SK-N-SH treated with all-trans-retinoic acid at 6 μM for 48 hours (cell line): Measurements from ENCODE around the gene LPIN3.
A peak's percentile ranks its signal among the peaks of the same experiment; 100 is the strongest.

Experiments
- ATAC-seq: fragments of 200-7000 bp; cut with Tn5 transposase; 3 replicates; pipeline ENCODE4 v1.9.1; 2020; ENCODE audit warnings: mild to moderate bottlenecking, moderate library complexity
- ARNTL ChIP-seq: fragments of 450-650 bp; formaldehyde crosslinking; IDR thresholded peaks from 2 replicates; pipeline ENCODE4 v1.5.0; 2020; ENCODE audit warnings: low read depth, mild to moderate bottlenecking, moderate library complexity, borderline replicate concordance
- BACH2 ChIP-seq: fragments of 250-450 bp; sonication (Bioruptor Pico); IDR thresholded peaks from 2 replicates; pipeline ENCODE4 v1.9.0; 2021; ENCODE audit warnings: mild to moderate bottlenecking, borderline replicate concordance
- CSDC2 ChIP-seq: fragments of 250-450 bp; sonication (Bioruptor Pico); IDR thresholded peaks from 2 replicates; pipeline ENCODE4 v1.5.0; 2020; ENCODE audit warnings: mild to moderate bottlenecking, moderate library complexity
- GLIS3 ChIP-seq: fragments of 250-450 bp; sonication (Bioruptor Pico); IDR thresholded peaks from 2 replicates; pipeline ENCODE4 v1.5.0; 2020; ENCODE audit warnings: mild to moderate bottlenecking, moderate library complexity
- ISL1 ChIP-seq: fragments of 250-450 bp; sonication (Bioruptor Pico); IDR thresholded peaks from 2 replicates; pipeline ENCODE4 v2.1.2; 2022; ENCODE audit warnings: mild to moderate bottlenecking, moderate library complexity
- OSR1 ChIP-seq: fragments of 250-450 bp; sonication (Bioruptor Pico); IDR thresholded peaks from 2 replicates; pipeline ENCODE4 v1.8.0; 2022; ENCODE audit warnings: moderate library complexity, mild to moderate bottlenecking, inconsistent platforms
- RARB ChIP-seq: fragments of 250-450 bp; sonication (Bioruptor Pico); IDR thresholded peaks from 2 replicates; pipeline ENCODE4 v1.8.0; 2021; ENCODE audit warnings: mild to moderate bottlenecking, moderate library complexity
- SNAI2 ChIP-seq: fragments of 250-450 bp; sonication (Bioruptor Pico); IDR thresholded peaks from 2 replicates; pipeline ENCODE4 v1.5.0; 2020; ENCODE audit warnings: mild to moderate bottlenecking, moderate library complexity
- TCF4 ChIP-seq: fragments of 250-450 bp; sonication (Bioruptor Pico); IDR thresholded peaks from 2 replicates; pipeline ENCODE4 v1.8.0; 2021; ENCODE audit warnings: mild to moderate bottlenecking, moderate library complexity, borderline replicate concordance
- TOX ChIP-seq: fragments of 250-450 bp; sonication (Bioruptor Pico); IDR thresholded peaks from 2 replicates; pipeline ENCODE4 v1.8.0; 2021; ENCODE audit warnings: mild to moderate bottlenecking, moderate library complexity, borderline replicate concordance
- ZC3H10 ChIP-seq: fragments of 250-450 bp; sonication (Bioruptor Pico); IDR thresholded peaks from 2 replicates; pipeline ENCODE4 v1.5.1; 2021; ENCODE audit warnings: mild to moderate bottlenecking, moderate library complexity
- ZFP3 ChIP-seq: fragments of 250-450 bp; sonication (Bioruptor Pico); IDR thresholded peaks from 2 replicates; pipeline ENCODE4 v1.5.0; 2020; ENCODE audit warnings: mild to moderate bottlenecking, moderate library complexity
- ZNF565 ChIP-seq: fragments of 450-650 bp; formaldehyde crosslinking; conservative IDR thresholded peaks from 2 replicates; pipeline ENCODE4 v1.5.0; 2020; ENCODE audit warnings: low read depth, mild to moderate bottlenecking, moderate library complexity
- ZNF70 ChIP-seq: fragments of 450-650 bp; formaldehyde crosslinking; IDR thresholded peaks from 2 replicates; pipeline ENCODE4 v1.5.0; 2020; ENCODE audit warnings: mild to moderate bottlenecking, moderate library complexity
- TF ChIP-seq, protein P1 (sequence below): fragments of 250-450 bp; sonication (Bioruptor Pico); IDR thresholded peaks from 2 replicates; pipeline ENCODE4 v1.5.1; 2021; ENCODE audit warnings: mild to moderate bottlenecking, moderate library complexity
- TF ChIP-seq, protein P2 (sequence below): fragments of 250-450 bp; sonication (Bioruptor Pico); IDR thresholded peaks from 2 replicates; pipeline ENCODE4 v1.8.0; 2021; ENCODE audit warnings: low read depth, mild to moderate bottlenecking, moderate library complexity, borderline replicate concordance
- TF ChIP-seq, protein P3 (sequence below): fragments of 250-450 bp; sonication (Bioruptor Pico); IDR thresholded peaks from 2 replicates; pipeline ENCODE4 v1.5.1; 2020; ENCODE audit warnings: low read depth, mild to moderate bottlenecking, moderate library complexity

LPIN3 gene

DNA sequence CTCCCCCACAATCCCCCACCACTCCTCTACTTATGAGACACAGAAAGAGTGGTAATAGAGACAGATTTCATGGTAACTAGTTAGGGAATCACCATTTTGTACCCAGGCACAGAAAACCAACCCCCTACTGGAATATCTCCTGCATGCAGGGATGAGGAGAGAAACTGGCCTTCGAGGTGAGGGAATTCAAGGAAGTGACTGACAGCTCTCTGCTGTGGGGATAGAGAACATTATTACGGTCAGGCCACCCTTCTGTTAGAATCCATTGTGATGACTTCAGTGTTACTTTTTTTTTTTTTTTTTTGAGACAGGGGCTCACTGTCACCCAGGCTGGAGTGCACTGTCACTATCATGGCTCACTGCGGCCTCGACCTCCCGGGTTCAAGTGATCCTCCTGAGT, 13.4 kb upstream of the LPIN3 start:
- no peak for TF ChIP-seq ZNF70 (CRISPR knock-in tag)
- no peak for TF ChIP-seq RARB (CRISPR knock-in tag)
- TF ChIP-seq, protein P1, sequence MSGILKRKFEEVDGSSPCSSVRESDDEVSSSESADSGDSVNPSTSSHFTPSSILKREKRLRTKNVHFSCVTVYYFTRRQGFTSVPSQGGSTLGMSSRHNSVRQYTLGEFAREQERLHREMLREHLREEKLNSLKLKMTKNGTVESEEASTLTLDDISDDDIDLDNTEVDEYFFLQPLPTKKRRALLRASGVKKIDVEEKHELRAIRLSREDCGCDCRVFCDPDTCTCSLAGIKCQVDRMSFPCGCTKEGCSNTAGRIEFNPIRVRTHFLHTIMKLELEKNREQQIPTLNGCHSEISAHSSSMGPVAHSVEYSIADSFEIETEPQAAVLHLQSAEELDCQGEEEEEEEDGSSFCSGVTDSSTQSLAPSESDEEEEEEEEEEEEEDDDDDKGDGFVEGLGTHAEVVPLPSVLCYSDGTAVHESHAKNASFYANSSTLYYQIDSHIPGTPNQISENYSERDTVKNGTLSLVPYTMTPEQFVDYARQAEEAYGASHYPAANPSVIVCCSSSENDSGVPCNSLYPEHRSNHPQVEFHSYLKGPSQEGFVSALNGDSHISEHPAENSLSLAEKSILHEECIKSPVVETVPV (CRISPR knock-in tag), result no peak
- TF ChIP-seq, protein P2, sequence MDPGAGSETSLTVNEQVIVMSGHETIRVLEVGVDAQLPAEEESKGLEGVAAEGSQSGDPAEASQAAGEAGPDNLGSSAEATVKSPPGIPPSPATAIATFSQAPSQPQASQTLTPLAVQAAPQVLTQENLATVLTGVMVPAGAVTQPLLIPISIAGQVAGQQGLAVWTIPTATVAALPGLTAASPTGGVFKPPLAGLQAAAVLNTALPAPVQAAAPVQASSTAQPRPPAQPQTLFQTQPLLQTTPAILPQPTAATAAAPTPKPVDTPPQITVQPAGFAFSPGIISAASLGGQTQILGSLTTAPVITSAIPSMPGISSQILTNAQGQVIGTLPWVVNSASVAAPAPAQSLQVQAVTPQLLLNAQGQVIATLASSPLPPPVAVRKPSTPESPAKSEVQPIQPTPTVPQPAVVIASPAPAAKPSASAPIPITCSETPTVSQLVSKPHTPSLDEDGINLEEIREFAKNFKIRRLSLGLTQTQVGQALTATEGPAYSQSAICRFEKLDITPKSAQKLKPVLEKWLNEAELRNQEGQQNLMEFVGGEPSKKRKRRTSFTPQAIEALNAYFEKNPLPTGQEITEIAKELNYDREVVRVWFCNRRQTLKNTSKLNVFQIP (CRISPR knock-in tag), result no peak
- no peak for TF ChIP-seq ZC3H10 (CRISPR knock-in tag)
- ATAC-seq, result no peak

DNA sequence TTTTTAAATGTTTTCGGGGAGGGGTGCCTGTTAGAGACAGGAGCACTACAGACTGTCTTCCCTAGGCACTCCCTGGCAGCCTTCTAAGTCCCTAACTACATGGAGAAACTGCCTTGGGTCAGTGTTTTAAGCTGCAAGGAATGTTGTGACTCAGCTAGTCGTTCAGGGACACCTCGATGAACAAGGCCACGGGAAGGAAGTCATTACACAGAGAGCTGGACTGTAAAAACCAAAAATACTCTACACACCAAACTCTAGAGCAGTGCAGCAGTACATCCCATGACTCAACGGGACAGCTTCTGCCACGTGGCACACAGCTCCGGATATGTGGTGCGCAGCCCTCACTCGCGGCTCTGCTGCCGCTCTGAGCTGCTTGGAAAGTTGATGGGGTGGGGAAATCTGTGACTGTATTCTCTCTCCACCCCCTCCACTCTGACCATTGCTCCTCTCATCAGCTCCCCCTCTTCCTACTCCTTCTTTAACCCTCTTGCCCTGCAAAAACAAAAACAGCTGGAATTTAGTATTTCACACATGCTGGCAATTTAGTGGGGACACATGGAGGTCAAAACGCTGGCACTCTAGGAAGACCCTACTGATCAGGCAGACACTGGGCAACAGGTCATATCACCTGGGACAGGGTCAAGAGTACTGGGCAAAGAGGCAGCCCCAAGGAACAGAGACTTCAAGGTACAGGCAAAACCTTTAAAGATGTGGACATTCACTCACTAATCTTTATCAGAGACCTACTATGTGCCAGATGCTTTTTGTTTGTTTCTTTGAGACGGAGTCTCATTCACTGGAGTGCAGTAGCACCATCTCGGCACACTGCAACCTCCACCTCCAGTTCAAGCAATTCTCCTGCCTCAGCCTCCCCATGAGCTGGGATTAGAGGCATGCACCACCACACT, 10.9 kb upstream of the LPIN3 start:
- ATAC-seq, result peak; percentile 98
- TF ChIP-seq SNAI2, result no peak
- TF ChIP-seq, protein P3, sequence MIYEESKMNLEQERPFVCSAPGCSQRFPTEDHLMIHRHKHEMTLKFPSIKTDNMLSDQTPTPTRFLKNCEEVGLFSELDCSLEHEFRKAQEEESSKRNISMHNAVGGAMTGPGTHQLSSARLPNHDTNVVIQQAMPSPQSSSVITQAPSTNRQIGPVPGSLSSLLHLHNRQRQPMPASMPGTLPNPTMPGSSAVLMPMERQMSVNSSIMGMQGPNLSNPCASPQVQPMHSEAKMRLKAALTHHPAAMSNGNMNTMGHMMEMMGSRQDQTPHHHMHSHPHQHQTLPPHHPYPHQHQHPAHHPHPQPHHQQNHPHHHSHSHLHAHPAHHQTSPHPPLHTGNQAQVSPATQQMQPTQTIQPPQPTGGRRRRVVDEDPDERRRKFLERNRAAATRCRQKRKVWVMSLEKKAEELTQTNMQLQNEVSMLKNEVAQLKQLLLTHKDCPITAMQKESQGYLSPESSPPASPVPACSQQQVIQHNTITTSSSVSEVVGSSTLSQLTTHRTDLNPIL (CRISPR knock-in tag), result no peak
- TF ChIP-seq ZC3H10 (CRISPR knock-in tag), result no peak
- TF ChIP-seq BACH2 (CRISPR knock-in tag), result no peak
- no peak for TF ChIP-seq ISL1 (CRISPR knock-in tag)
- TF ChIP-seq CSDC2 (CRISPR knock-in tag), result no peak
- no peak for TF ChIP-seq OSR1 (CRISPR knock-in tag)
- TF ChIP-seq, protein P2 (CRISPR knock-in tag), result no peak
- TF ChIP-seq ZFP3 (CRISPR knock-in tag), result no peak
- no peak for TF ChIP-seq TOX (CRISPR knock-in tag)

DNA sequence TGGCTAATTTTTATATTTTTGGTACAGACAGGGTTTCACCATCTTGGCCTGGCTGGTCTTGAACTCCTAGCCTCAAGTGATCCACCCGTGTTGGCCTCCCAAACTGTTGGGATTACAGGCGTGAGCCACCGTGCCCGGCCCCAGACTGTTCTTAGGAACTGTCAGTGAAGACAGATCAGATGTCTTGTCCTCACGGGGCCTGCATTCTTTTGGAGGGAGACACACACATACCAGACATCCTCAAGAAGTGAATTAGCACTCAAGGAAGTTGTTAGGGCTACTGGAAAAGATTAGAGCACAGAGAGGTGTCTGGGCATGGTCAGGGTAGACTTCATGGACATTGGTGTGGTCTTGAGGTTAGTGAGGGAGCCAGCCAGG, 10.3 kb upstream of the LPIN3 start:
- no peak; the same call in 2 of the 3 replicates for ATAC-seq
- TF ChIP-seq TOX (CRISPR knock-in tag) (no peak), OSR1 (CRISPR knock-in tag) (no peak), ZFP3 (CRISPR knock-in tag) (no peak), ARNTL (CRISPR knock-in tag) (no peak)
- TF ChIP-seq, protein P1 (CRISPR knock-in tag), result no peak

DNA sequence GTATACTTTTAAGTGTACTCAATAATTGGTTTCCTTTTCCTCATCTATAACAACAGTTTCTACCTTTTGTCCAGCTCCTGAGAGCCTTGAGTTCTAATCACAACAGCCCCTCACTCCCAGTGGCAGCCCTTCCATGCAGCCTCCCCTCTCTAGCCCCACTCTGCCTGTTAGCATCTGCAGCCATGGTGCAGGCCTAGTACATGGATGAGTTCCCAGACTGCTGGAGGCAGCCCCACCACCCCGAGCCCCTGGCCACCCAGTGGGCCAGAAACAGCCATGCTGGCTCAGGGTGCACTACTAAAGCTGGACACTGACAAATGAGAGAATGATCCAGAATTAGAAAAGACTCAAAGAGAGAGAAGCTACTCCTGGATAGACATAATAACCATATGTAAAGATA, 9.7 kb upstream of the LPIN3 start:
- TF ChIP-seq, protein P2 (CRISPR knock-in tag), result no peak
- TF ChIP-seq GLIS3 (no peak), TCF4 (CRISPR knock-in tag) (no peak), RARB (CRISPR knock-in tag) (no peak), ZFP3 (CRISPR knock-in tag) (no peak), ZNF565 (CRISPR knock-in tag) (no peak)
- TF ChIP-seq, protein P1 (CRISPR knock-in tag), result no peak
- TF ChIP-seq, protein P3 (CRISPR knock-in tag), result no peak

More for the DNA sequence above, 9.7 kb upstream of the LPIN3 start:
- no peak for ATAC-seq
